Stimulated activated CD8-positive, alpha-beta memory T cell treated with anti-CD3 and anti-CD28 coated beads, Interleukin-4, amount 100 ng/mL, for 1 hour (primary cell): ENCODE measurements around the gene ATP9B.
"Not testable (repeated sequence)": the region's sequence is repeated elsewhere in the genome, so short reads cannot be mapped to it uniquely, and the experiment has no call there.

Experiments
- DNase-seq, 2 donors: peaks; one replicate each; pipeline ENCODE4 v3.0.0-alpha.2; 2020; ENCODE audit warnings: low read depth in 2 of 2, low spot score in 1 of 2

The ATP9B gene

DNA sequence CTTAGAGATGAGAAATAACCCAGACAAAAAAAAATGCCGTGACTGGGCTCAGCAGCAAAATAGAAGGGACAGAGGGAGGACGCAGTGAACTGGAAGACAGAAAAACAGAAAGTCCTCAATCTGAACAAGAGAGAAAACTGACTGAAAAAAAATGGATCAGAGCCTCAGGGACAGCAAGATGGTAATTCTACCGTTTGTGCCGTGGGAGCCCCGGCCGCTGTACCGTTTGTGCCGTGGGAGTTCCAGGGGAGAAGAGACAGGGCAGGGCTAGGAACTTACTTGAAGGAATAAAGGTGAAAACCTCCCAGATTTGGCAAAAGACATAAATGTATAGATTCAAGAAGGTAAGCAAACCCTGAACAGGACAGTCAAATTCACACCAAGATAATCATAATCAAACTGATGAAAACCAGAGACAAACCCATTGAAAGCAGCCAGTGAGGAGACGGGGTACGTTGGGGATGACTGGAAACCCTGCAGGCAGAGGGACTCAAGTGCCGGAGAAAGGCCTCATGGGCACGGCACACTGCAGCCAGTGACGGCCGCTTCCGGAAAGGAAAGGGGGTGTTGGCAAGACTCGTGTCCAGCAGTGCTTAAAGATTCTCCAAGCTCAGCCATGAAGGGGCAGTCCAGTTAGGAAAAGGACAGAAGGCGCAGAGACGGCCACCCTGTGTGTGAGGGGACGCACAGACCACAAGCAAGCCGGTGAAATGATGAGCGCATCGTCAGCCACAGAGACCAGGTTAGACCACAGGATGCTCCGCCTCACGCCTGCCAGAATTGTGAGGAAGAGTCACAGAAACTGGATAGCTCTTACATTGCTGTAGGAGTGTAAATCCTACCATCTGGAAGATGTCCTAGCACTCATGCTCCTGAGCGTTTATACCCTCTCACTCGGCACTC lies 286.5 kb downstream of the ATP9B start:
- no peak for DNase-seq

DNA sequence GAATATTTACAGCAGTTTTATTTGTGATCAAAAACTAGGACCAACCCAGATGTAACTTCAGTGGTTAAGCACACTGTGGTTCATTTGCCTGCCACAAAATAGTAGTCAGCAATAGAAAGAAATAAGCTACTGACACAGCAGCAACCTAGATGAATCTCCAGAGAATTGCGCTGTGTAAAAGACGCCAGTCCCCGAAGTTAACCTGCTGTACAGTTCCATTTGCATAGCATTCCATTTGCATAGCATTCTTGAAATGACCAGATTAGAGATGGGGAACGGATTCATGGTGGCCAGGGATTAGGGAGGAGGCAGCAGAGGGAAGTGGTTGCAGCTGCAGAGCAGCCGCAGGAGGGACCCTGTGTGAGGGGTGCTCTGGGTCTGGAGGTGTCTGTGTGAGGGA lies 287.2 kb downstream of the ATP9B start:
- DNase-seq: no peak

DNA sequence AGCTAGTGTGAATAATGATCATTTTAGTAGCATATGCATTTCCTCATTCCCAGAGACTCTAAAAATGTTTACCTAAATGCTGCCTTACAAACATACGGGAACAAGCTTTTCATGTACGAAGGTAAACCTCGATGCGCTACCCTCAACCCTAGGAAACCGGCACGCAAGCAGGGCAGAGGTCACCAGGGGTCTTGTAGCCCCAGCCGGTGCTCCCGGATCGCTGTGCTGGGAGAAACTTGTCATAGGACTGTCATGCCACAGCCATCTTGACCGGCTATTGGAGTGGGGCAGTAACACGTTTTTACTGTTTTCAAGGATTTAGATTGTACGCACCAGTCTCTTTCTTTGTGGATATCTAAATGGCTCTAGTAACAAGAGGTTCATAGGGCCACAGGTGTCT lies 291.7 kb downstream of the ATP9B start:
- DNase-seq: no peak

DNA sequence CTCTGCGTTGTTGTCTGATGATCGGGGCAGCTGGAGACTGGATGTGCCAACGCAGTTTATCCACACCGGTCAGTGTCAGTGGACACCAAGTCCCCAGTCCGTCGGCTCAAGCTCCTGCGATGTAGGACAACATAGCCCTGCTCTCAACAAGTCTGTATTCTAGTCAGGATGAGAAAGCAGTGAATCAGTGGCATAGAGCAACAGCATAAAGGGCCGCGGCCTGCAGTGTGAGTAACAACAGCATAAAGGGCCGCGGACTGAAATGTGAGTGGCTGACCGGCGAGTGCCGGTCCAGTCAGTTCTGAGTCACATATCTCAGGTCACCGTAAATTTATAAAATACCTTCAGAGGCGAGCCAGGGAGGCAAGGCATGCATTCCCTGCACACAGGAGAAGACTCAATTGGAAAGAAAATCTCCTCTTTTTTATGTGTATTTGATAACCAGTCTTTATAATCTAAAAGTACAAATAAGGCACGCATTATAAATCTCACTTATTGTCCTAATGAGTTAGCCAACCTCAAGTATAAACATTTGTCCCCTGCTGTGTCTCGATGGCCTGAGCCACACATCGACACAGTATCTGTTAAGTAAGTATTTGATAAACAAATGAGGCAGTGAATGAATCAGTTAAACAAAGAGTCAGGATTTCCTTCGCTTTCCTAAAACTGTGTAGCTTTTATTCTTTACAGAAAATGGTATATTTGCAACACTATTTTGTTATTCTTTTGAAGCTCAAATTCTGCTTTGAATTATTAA lies 292.8 kb downstream of the ATP9B start:
- DNase-seq: no peak

DNA sequence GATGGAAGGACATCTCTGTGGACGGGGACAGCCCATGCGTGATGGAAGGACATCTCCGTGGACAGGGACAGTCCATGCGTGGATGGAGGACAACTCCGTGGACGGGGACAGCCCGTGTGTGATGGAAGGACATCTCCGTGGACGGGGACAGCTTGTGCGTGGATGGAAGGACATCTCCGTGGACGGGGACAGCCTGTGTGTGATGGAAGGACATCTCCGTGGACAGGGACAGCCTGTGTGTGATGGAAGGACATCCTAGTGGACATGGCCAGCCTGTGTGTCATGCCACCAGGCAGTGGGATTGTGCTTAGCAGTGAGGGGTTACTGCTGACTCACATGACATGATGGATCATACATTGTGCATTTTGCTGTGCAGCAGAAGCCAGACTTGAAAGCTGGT lies 296.5 kb downstream of the ATP9B start:
- no peak for DNase-seq

- no peak for DNase-seq
Measured at GRCh38 chr18:79366177-79367094, 297.2 kb downstream of the ATP9B start.

- DNase-seq: no peak
Measured at GRCh38 chr18:79367480-79367879, 298.3 kb downstream of the ATP9B start.

DNA sequence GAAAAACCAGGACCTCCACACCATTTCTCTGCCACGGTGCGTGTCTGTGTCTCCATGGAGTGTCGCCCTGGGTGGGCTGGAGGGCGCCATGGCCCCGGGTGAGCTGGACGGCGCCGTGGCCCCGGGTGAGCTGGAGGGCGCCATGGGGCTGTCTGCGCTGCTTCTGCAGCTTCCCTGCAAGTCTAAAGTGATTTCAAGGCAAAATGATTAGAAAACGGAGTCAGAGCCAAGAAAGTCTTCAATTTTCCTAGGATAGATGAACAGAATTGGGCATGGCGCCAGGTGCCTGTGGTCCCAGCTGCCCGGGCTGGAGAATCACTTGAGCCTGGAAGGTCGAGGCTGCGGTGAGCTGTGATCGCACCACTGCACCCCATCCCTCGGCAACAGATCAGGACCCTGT lies 298.8 kb downstream of the ATP9B start:
- no peak for DNase-seq

DNA sequence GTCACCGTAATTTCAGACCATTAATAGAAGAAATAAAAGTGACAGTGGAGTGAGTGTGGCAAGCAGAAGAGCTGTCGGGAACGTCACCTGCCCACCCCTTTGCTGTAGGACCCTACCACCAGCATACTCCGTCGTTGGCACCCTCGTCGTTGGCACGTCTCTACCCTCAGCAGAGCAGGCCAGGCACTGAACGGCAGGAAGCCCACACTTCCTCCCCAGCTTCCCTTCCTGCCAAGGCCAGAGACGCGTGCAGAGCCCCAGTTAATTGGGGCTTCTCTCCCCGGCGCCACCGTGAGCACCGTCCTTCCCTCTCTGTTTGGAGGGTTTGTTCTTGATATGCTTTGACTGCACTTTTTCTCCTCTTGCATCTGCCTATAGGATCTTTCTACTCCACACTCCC lies 299.5 kb downstream of the ATP9B start:
- no peak for DNase-seq

DNA sequence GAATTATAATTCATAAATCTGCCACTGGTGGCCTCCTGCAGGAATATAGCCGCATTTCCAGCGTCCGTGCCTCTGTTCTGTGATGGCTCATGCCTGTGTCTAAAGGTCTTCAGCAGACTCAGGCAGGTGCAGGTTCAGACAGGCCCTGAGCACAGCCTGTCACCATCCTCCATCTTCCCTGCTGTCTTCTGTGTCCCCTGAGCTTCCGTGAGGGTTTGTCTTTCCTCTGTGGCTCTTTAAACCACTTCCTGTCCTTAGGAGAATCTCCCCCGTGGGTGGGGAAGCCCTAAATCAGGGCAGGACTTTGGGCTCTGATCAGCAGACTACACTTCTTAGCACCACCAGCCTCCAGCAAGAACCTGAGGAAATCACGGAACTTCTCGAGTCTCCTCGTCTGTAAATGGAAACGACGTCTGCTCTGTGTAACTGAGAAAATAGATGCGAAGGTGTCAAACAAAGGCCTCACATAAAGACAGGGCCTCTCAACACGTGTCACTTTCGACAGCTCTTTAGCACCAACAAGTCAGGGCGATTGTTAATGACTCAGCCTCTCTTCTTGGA lies 302.4 kb downstream of the ATP9B start:
- no peak for DNase-seq

DNA sequence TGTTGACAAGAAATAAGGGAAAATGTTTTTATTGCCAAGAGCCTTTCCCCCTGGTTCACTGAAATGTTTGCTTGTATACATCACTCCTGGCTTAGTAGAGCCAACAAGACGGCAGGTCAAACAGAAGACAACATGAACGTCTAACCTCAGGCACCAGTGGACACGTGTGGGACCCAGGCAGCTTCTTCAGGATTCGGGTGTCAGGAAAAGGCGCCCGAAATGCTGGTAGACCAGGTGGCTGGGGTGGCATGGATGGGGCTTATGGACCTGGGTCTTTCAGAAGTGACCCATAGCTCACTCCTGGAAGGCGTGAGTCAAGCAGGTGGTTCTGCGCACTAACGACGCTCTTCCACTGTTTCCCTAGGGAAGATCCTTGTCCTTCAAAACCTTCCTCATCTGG lies 303.3 kb downstream of the ATP9B start:
- no peak for DNase-seq

- no peak for DNase-seq
Measured at GRCh38 chr18:79372991-79373390, 303.8 kb downstream of the ATP9B start.

DNA sequence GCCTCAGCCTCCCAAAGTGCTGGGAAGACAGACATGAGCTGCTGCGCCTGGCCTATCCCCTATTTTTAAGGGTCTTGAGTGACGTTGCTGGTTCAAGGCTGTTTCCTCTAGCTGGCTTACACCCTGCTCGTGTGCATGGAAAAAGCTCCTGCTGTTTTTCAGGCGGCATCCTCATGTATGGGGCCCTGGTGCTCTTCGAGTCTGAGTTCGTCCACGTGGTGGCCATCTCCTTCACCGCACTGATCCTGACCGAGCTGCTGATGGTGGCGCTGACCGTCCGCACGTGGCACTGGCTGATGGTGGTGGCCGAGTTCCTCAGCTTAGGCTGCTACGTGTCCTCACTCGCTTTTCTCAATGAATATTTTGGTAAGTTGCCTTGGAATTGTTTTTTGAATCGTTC lies 304.5 kb downstream of the ATP9B start:
- DNase-seq: no peak

DNA sequence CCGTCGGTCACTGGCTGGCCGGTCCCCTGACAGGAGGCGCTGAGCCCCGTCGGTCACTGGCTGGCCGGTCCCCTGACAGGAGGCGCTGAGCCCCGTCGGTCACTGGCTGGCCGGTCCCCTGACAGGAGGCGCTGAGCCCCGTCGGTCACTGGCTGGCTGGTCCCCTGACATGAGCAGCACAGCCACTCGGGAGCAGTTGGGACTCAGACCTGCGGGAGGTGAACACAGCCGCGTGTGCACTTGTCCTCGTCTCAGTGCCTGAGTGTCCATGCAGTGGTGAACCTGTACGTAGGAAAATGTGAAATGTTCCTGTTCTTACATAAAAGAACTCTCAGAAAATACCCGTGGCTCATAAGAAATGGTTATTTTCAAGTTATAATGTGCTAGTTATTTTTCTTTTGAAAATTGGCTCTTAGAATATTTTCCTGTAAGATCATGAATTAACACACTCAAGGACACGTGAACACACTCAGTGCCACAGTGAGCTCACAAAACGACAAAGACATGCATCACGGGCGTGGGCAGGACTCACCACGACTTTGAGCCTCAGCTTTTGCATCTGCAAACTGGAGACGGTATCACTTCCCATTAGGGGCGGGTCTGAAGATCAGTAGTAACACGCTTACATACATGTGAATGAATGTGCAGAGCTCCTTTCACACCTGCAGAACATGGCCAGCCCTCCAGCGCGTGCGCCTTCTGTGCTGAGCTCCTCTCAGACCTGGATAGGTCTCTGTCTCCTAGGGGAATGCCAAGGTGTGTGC lies 305.4 kb downstream of the ATP9B start:
- DNase-seq: no peak

GRCh38 chr18:79375441-79376154 lies 306.4 kb downstream of the ATP9B start:
- DNase-seq: no peak

- DNase-seq: not testable (repeated sequence)
Measured at GRCh38 chr18:79376661-79377060, 307.5 kb downstream of the ATP9B start.

DNA sequence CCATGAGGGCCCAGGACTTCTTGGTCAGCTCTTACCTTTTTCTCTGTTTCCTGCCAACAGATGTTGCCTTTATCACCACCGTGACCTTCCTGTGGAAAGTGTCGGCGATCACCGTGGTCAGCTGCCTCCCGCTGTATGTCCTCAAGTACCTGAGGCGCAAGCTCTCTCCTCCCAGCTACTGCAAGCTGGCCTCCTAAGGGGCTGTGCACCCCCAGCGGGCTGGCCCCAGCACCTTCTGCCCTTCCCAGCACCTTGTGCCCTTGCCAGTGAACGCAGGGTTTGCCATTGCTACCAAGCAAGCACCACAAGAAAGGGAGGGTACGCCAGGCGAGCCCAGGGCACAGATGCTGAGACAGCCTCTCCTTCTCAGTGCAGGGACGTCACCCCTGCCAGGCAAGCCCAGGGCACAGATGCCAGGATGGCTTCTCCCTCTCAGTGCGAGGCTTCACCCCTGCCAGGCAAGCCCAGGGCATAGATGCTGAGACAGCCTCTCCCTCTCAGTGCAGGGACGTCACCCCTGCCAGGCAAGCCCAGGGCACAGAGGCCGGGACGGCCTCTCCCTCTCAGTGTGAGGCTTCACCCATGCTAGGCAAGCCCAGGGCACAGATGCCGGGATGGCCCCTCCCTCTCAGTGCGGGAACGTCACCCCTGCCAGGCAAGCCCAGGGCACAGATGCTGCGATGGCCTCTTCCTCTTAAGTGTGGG lies 308.1 kb downstream of the ATP9B start:
- no peak for DNase-seq

DNA sequence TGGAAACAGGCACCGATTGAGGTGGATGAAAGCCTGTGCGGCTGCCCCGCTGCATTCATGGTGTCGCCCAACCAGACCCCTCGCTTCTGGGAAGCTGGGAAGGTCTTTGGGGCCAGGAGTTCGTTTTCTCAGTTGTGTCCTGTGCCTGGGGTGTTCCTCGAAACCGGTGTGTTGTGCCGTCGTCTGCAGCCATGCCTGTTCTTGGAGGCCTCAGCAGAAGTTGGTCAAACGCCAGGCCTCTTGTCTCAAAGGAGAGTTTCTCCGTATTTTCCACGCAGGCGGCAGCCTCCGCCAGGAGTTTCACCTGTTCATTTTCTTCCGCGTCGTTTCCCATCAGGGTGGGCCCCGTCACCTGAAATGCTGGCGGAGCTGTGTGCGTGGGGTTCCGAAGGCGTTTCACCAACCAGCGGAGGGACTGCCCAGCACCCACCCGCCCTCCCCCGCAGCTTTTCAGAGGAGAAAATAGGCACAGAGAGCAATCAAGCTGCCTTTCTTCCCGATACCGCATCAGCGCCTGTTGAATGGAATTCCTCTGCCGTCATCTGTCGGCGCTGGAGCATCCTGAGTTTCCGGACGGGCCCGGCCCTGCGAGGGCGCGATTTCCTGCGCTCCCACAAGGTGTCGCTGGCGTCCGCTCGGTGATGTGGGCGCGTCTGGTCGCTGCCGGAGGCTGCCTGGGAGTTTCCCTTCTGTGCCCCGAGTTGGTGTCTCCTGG lies 309.5 kb downstream of the ATP9B start:
- peak in 1 of 2 donors; percentile 68 for DNase-seq
